ENCODE results near the gene RHOBTB1. TPM values are rescaled to one million over a fixed set of nuclear protein-coding genes. Genes with fewer than 3 reads are reported as not detected.

Gene RHOBTB1
- total and polyA plus RNA-seq, 9 of the 15 experiments (the other 6 are each of a cell fraction or from before 2014, with no cell fraction given), result 1.7 to 11.7 (median 9.3) TPM

DNA sequence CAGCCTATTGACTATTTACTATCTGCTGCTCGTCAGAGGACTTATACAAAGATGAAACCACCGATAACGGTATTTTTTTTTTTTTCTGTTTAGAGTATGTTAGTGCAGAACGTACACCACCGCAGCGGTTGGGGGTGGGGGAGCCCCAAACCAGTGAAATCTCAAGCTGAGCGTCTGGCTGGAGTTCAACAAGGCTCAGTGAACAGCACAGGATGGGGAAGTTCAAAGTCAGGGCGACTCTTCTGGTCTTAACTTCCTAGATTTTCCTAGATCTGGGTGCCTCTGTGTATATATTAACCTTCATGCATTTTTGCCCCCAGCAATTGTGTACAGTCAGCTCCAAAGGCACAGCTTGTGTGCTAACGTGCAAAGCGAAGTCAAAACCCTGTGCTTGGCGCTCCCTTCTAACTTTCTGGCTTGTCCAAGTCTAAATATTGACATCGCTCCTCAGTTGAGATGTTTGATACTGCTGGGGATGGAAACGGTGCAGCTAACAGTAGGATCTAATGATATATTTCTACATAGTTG is 1.1 kb downstream of the RHOBTB1 start (continued):
- TF ChIP-seq, protein P1, sequence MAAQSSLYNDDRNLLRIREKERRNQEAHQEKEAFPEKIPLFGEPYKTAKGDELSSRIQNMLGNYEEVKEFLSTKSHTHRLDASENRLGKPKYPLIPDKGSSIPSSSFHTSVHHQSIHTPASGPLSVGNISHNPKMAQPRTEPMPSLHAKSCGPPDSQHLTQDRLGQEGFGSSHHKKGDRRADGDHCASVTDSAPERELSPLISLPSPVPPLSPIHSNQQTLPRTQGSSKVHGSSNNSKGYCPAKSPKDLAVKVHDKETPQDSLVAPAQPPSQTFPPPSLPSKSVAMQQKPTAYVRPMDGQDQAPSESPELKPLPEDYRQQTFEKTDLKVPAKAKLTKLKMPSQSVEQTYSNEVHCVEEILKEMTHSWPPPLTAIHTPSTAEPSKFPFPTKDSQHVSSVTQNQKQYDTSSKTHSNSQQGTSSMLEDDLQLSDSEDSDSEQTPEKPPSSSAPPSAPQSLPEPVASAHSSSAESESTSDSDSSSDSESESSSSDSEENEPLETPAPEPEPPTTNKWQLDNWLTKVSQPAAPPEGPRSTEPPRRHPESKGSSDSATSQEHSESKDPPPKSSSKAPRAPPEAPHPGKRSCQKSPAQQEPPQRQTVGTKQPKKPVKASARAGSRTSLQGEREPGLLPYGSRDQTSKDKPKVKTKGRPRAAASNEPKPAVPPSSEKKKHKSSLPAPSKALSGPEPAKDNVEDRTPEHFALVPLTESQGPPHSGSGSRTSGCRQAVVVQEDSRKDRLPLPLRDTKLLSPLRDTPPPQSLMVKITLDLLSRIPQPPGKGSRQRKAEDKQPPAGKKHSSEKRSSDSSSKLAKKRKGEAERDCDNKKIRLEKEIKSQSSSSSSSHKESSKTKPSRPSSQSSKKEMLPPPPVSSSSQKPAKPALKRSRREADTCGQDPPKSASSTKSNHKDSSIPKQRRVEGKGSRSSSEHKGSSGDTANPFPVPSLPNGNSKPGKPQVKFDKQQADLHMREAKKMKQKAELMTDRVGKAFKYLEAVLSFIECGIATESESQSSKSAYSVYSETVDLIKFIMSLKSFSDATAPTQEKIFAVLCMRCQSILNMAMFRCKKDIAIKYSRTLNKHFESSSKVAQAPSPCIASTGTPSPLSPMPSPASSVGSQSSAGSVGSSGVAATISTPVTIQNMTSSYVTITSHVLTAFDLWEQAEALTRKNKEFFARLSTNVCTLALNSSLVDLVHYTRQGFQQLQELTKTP (IDR thresholded peaks at IDR 0.05; ENCODE audit: low read depth in 1 of 2, partially characterized antibody in 2 of 2), result no peak
- TF ChIP-seq HDAC1 (IDR thresholded peaks at IDR 0.05), result peak in 1 of 2 experiments; percentile 32; a peak in 1 of 4 replicates
- no peak for TF ChIP-seq TEAD2 (tag; IDR thresholded peaks at IDR 0.05)
- TF ChIP-seq, protein P2, sequence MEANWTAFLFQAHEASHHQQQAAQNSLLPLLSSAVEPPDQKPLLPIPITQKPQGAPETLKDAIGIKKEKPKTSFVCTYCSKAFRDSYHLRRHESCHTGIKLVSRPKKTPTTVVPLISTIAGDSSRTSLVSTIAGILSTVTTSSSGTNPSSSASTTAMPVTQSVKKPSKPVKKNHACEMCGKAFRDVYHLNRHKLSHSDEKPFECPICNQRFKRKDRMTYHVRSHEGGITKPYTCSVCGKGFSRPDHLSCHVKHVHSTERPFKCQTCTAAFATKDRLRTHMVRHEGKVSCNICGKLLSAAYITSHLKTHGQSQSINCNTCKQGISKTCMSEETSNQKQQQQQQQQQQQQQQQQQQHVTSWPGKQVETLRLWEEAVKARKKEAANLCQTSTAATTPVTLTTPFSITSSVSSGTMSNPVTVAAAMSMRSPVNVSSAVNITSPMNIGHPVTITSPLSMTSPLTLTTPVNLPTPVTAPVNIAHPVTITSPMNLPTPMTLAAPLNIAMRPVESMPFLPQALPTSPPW (CRISPR knock-in tag; IDR thresholded peaks at IDR 0.05), result no peak
- no peak for TF ChIP-seq ZNF274 (IDR thresholded peaks at IDR 0.05; ENCODE audit: borderline replicate concordance, low read depth, low read length)
- no peak for TF ChIP-seq KAT2B (IDR thresholded peaks at IDR 0.05; ENCODE audit: low read depth, low read length)
- no peak for TF ChIP-seq SP1 (CRISPR knock-in tag; IDR thresholded peaks at IDR 0.05)
- TF ChIP-seq, protein P3, sequence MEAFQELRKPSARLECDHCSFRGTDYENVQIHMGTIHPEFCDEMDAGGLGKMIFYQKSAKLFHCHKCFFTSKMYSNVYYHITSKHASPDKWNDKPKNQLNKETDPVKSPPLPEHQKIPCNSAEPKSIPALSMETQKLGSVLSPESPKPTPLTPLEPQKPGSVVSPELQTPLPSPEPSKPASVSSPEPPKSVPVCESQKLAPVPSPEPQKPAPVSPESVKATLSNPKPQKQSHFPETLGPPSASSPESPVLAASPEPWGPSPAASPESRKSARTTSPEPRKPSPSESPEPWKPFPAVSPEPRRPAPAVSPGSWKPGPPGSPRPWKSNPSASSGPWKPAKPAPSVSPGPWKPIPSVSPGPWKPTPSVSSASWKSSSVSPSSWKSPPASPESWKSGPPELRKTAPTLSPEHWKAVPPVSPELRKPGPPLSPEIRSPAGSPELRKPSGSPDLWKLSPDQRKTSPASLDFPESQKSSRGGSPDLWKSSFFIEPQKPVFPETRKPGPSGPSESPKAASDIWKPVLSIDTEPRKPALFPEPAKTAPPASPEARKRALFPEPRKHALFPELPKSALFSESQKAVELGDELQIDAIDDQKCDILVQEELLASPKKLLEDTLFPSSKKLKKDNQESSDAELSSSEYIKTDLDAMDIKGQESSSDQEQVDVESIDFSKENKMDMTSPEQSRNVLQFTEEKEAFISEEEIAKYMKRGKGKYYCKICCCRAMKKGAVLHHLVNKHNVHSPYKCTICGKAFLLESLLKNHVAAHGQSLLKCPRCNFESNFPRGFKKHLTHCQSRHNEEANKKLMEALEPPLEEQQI (IDR thresholded peaks at IDR 0.05), result no peak
- TF ChIP-seq SMAD1 (IDR thresholded peaks at IDR 0.05; ENCODE audit: low read depth, low read length, partially characterized antibody), result peak; percentile 15
- TF ChIP-seq ILK (tag; IDR thresholded peaks at IDR 0.05; ENCODE audit: borderline replicate concordance, low read depth), result no peak
- TF ChIP-seq, protein P4, sequence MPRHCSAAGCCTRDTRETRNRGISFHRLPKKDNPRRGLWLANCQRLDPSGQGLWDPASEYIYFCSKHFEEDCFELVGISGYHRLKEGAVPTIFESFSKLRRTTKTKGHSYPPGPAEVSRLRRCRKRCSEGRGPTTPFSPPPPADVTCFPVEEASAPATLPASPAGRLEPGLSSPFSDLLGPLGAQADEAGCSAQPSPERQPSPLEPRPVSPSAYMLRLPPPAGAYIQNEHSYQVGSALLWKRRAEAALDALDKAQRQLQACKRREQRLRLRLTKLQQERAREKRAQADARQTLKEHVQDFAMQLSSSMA (CRISPR knock-in tag; IDR thresholded peaks at IDR 0.05), result no peak
- TF ChIP-seq RBM25 (IDR thresholded peaks at IDR 0.05; ENCODE audit: low read depth, low read length, severe bottlenecking), result no peak
- TF ChIP-seq MAFK (IDR thresholded peaks at IDR 0.05; ENCODE audit: low read length), result no peak
- TF ChIP-seq, protein P5, sequence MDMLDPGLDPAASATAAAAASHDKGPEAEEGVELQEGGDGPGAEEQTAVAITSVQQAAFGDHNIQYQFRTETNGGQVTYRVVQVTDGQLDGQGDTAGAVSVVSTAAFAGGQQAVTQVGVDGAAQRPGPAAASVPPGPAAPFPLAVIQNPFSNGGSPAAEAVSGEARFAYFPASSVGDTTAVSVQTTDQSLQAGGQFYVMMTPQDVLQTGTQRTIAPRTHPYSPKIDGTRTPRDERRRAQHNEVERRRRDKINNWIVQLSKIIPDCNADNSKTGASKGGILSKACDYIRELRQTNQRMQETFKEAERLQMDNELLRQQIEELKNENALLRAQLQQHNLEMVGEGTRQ (CRISPR knock-in tag; IDR thresholded peaks at IDR 0.05), result no peak
- TF ChIP-seq HIVEP1 (CRISPR knock-in tag; IDR thresholded peaks at IDR 0.05), result no peak
- no peak for TF ChIP-seq ZNF561 (CRISPR knock-in tag; conservative IDR thresholded peaks at IDR 0.05)
- TF ChIP-seq ZFX (CRISPR knock-in tag; IDR thresholded peaks at IDR 0.05), result no peak
- no peak for TF ChIP-seq E2F3 (CRISPR knock-in tag; IDR thresholded peaks at IDR 0.05)
- no peak for TF ChIP-seq SREBF1 (IDR thresholded peaks at IDR 0.05; ENCODE audit: borderline replicate concordance, low read depth, low read length)

Measured in K562 (cell line).